Cerebellar nuclear complex (tissue), 1 donor: Measurements from ENCODE around the gene LMO2.
"Not testable (repeated sequence)": the region's sequence is repeated elsewhere in the genome, so short reads cannot be mapped to it uniquely, and the experiment has no call there.

Experiments used
- DNase-seq, 2 experiments: peaks; one replicate each; lab custom pipeline; 2025; lab: John Stamatoyannopoulos, UW

LMO2 gene

DNA sequence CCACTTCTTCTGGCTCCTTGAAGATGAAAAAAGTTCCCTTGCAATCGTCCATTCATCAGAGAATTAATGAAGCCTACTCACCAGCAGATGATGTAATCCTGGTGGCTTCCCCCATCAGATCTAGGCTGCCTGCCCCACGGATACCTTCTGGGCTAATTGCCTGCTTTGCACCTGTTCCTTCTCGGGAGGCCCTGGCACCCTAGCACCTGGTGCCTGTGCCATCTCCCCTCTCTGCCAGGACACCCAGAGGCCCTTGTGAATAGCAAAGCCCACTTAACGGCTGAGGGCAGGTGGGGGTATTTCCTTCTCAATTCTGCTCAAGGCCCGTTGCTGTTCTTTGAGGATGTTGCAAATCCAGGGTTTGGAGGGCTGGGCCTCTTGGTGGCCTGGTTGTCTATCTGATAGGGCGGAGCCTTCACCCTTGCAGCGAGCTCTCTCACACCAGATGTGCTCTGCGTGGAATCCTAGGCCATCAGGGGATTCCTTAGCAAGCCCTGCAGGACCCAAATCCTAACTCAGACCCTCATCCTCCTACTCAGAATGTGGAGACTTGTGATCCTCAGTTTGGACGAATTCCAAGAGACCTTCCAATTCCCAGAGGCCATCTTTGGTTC, at the start of gene LMO2:
LMO2 (minus strand) TSS at position 363 of the 614 bp plus-strand sequence. CDS start 22,360 bp downstream, outside the sequence.
- DNase-seq: no peak

- DNase-seq: no peak
These were observed 48.6 kb upstream of the LMO2 start for GRCh38 chr11:33940538-33940815.

DNA sequence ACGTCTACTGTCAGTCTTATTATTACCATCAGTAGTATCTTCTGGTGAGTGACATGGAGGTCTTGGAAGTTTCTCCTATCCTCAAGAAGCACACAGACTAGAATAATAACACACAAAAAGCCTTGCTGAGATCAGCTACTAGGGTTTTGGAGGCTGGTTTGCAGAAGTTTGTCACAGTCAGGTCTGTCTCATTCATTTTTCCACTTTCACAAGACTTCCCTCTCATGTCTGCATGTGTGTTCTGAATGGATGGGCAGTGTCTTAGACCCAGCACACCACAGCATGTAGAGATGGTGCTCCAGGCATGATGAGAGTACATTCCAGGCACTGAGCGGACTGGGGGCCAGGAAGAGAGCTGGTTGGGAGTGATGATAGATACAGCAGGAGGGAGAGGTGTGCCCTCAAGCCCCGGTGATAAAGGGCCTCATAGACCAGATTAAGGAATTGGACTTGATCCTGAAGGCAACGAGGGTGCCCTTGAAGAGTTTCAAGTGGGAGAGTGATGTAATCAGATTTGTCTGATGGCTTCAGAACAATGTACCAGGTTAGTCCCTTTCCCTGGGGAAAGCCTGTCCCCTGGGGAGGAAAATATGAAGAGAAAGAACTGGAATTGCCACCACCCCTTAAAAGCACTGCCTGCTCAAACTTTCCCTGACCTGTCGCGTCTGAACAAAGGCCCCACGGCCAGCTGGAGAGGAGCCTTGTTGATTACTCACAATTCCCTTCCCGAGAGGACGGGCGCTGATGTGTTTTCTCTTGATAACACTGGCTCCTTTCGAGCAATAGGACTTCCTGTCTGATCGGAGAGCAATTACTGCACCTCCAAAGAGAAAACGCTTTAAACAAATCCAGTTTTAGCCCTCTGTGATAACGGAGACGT, 45.1 kb upstream of the LMO2 start:
- DNase-seq: no peak

DNA sequence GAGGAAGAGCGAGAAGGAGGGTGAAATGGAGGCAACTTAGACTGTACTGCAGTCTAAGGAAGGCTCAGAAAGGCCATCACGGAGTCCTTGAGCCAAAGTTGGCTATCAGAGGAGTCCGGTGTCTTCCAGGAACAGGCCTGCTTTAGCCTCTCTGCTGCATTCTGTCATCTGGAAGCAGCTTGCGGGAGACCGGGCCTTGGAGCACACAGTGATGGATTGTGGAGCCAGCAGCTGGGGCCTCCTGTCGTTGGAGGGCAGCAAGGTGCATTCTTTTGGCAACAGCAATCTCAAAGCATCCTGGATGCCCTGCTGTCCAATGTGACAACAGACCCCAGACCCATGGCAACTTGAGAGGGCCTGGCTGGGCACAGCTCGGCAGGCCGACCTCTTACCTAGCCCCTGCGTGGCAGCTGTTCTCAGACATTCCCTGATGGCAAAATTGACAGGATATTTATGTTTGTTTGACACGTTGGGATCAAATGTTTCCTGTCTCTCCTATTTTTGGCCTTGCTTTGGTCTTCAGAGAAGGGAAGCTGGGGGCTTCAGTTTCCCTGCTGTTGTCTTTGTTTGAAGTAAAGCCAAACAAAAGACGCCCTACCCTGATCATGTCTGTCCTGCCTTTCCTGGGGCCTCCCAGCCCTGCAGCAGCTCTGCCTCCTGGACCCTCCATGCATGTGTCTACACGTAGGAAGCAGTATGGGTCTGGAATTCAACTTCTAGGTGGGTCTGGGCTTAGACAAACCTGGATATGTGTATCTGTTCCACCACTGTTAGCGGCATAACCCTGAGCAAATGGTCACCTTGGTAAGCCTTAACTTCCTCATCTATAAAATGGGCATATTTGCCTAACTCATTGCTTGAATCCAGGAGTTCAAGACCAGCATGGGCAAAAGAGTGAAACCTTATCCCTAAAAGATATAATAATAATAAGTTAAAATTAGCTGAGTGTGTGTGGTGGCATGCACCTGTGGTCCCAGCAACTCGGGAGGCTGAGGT, 43.9 kb upstream of the LMO2 start:
- no peak for DNase-seq

- no peak for DNase-seq
These were observed 43.1 kb upstream of the LMO2 start for GRCh38 chr11:33935005-33935404.

DNA sequence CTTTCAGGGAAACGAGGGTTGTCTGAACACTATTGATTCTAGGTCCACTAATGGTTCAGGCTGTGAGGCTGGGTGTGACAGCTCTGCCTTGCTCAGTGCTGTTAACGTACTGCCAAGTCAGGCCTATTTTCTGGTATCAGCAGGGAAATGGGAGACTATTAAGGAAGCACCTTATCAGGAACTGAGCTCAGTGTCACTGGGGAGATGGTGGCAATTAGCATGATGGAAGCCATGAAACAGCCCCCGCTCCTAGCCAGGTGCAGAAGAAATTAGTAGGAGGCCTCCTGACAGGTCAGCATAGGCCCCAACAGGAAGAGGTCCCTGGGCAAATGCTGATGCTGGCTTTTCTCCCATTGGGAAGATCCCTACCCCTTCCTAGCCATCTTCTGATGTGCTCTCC, 42.6 kb upstream of the LMO2 start:
- DNase-seq: no peak

- no peak for DNase-seq
These were observed 41.7 kb upstream of the LMO2 start for GRCh38 chr11:33933602-33934001.

DNA sequence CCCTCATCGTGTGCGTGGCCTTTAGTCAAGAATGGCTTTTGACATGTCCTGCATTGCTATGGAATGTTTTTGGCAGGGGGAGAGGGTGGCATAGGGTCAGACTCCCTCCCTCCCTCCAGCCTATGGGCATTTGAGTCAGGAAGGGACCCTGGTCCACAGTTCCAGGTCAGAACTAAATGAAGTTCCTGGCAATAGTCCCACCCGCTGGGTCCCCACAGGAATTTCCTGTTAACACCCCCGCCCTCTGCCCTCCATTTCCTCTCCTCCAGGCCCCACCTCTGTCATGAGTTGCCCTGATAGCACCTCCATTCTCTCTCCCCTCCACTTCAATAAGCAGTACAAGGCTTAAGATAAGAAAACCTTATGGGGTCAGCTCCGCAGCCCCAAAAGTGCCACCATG, 40.8 kb upstream of the LMO2 start:
- no peak for DNase-seq

GRCh38 chr11:33931739-33932366, 40.0 kb upstream of the LMO2 start:
- not testable (repeated sequence) for DNase-seq

GRCh38 chr11:33931067-33931466, 39.2 kb upstream of the LMO2 start:
- no peak for DNase-seq

DNA sequence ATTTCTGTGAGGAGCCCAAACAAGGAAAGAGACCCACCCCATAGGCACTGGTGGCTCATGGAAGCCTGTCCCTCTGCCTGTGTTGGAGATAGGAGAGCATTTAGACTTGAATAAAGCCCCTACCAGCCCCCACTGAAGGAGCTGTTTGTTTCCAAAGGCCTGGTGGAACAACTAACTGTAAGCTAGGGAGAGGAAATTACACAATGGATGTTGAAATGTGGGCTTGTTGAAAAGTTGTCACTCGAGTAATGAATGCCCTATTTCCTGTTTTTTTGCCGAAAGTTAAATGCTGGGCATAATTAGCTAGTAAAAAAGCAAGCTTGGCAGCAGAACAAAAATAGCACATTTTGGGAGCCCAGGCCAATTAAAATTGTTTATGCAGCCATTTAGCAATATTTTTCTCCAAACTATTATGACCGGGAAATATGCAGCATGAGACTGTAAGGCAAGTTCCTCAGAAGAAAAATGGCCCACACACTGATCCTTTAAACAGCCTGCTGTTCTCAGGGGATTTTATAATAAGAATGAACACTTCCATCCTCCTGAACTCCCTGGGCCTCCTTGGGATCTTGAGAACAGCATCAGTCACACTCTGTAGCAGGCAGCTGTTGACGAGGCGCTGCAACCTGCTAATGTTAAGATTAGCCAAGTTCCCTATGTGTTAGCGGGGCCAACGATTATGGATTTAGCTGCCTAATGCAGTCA, 38.6 kb upstream of the LMO2 start:
- no peak for DNase-seq

DNA sequence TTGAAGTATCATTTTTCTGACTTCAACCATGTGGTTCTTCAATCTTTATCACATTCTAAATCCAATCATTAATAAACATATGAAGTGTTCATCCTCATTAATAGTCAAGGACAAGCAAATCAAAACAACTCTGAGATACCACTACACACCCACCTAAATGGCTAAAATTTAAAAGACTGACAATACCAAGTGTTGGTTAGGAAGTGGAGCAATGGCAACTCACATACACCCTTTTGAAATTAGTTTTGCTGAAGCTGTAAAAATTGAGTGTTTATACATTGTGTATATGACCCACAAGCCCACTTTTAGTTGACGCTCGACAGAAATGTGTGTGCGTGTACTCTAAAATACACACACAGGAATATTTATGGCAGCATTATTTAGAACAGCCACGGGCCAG, 36.7 kb upstream of the LMO2 start:
- no peak for DNase-seq

- DNase-seq: no peak
These were observed 35.0 kb upstream of the LMO2 start for GRCh38 chr11:33926671-33927552.

GRCh38 chr11:33924341-33924740, 32.5 kb upstream of the LMO2 start:
- no peak for DNase-seq

GRCh38 chr11:33923626-33924025, 31.8 kb upstream of the LMO2 start:
- DNase-seq: no peak

DNA sequence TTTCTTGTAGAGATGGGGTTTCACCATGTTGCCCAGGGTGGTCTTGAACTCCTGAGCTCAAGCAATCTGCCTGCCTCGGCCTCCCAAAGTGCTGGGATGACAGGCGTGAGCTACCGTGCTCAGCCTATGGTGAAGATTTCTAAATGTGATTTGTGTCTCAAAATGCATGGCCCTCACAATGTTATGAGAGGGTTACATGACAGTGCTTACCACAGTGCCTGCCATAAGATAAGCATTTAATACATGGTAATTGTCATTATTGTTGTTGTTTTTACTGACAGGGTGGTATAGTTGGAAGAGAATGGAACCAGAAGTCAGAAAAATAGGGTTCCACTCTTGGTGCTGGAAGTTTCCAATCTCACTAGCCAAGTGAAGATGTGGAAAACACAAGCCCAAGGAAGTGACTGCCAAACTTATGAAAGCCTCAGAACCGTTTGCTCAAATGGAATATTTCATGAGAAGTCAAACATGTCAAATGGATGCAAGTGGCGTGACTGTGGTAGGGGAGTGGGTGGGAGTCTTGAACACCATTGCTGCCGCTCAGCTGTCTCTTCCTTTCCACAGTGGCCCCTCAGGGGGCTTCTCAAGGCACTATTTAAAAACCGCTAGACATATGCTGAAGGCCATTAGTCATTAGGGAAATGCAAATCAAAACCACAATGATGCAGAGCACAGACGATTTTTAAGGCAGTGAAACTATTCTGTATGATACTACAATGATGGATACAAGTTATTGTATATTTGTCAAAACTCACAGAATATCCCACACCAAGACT, 29.1 kb upstream of the LMO2 start:
- no peak for DNase-seq

DNA sequence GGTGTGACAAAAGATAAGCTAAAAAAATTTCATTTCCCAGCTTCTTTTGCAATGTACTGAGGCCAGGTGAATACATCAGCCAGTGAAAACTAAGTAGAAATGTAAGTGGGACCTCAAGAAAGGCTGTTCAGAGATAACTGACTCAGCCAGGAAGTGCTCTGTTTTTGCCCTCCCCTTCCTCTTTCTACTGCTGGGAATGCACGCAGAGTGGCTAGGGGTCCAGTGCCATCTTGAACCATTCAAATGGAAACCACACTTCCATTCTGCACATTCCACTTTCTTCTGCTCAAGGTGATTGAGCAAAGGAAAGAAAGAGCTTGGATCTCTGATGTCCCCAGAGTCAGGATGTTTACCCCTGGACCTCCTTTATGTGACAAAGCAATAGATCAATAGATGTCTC, 27.8 kb upstream of the LMO2 start:
- DNase-seq: no peak

- not testable (repeated sequence) for DNase-seq
These were observed 25.5 kb upstream of the LMO2 start for GRCh38 chr11:33917402-33917801.

- no peak for DNase-seq
These were observed 24.9 kb upstream of the LMO2 start for GRCh38 chr11:33916736-33917135.

GRCh38 chr11:33915526-33915925, 23.6 kb upstream of the LMO2 start:
- no peak for DNase-seq
